ENCODE measurements around the gene BMPR1B. TPM values are rescaled to one million over a fixed set of nuclear protein-coding genes. Genes with fewer than 3 reads are reported as not detected.

The BMPR1B gene
- total and polyA plus RNA-seq, 9 of the 15 experiments (the other 6 are each of a cell fraction or from before 2014, with no cell fraction given): 0.01 TPM; not detected in 8

GRCh38 chr4:94979621-94980020 lies 221.9 kb downstream of the BMPR1B start (continued):
- TF ChIP-seq ZMIZ1 (IDR thresholded peaks at IDR 0.05; ENCODE audit: low read depth in 2 of 2, low read length in 2 of 2) (no peak), CREB3 (tag; conservative IDR thresholded peaks at IDR 0.05; ENCODE audit: low read depth) (no peak), ZNF184 (CRISPR knock-in tag; IDR thresholded peaks at IDR 0.05) (no peak)
- TF ChIP-seq, protein P1, sequence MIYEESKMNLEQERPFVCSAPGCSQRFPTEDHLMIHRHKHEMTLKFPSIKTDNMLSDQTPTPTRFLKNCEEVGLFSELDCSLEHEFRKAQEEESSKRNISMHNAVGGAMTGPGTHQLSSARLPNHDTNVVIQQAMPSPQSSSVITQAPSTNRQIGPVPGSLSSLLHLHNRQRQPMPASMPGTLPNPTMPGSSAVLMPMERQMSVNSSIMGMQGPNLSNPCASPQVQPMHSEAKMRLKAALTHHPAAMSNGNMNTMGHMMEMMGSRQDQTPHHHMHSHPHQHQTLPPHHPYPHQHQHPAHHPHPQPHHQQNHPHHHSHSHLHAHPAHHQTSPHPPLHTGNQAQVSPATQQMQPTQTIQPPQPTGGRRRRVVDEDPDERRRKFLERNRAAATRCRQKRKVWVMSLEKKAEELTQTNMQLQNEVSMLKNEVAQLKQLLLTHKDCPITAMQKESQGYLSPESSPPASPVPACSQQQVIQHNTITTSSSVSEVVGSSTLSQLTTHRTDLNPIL (CRISPR knock-in tag; IDR thresholded peaks at IDR 0.05): no peak
